Measurements from ENCODE around the gene JUND. TPM values are rescaled to one million over a fixed set of nuclear protein-coding genes. Genes with fewer than 3 reads are reported as not detected.

JUND gene
- polyA plus RNA-seq, 1 of the 3 experiments (the other 2 are of a cell fraction) = 115 TPM

- ChIA-PET POLR2A (no interaction called here), CTCF (interaction anchor here (1.5 to 4.6 kb wide), 7 partner anchors 10 to 45 kb away, joined by 5 to 82 read pairs (median 46); partner anchors contain the start of gene RAB3A)
Observed at GRCh38 chr19:18234194-18234593, 47.2 kb downstream of the JUND start.

GRCh38 chr19:18233224-18233825 lies 48.1 kb downstream of the JUND start:
- POLR2A ChIA-PET = interaction anchor here (0.9 to 1.8 kb wide), 4 partner anchors 9 to 183 kb away, joined by 3 to 7 read pairs (median 4); no protein-coding TSS in a partner anchor
- H3K4me2 ChIP-seq = no peak overlapping the region; the same call in 1 of the 2 replicates
- no peak for TF ChIP-seq RFX5 (IDR thresholded peaks at IDR 0.05; ENCODE audit: low read length)
- no peak for TF ChIP-seq POLR2AphosphoS5 (IDR thresholded peaks at IDR 0.05; ENCODE audit: low read depth, low read length)
- TF ChIP-seq USF1 (IDR thresholded peaks at IDR 0.05; ENCODE audit: borderline replicate concordance, low read depth) = no peak
- no peak for TF ChIP-seq FOSL2 (IDR thresholded peaks at IDR 0.05; ENCODE audit: borderline replicate concordance, low read depth)
- TF ChIP-seq EZH2phosphoT487 (IDR thresholded peaks at IDR 0.05; ENCODE audit: borderline replicate concordance, low read depth) = no peak
- no peak for TF ChIP-seq ZBTB33 (IDR thresholded peaks at IDR 0.05; ENCODE audit: borderline replicate concordance, low read depth)
- TF ChIP-seq TCF12 (IDR thresholded peaks at IDR 0.05) = no peak
- no peak for TF ChIP-seq YY1 (IDR thresholded peaks at IDR 0.05; ENCODE audit: low read depth)
- no peak for TF ChIP-seq GABPA (IDR thresholded peaks at IDR 0.05; ENCODE audit: low read depth)
- TF ChIP-seq FOXM1 (IDR thresholded peaks at IDR 0.05; ENCODE audit: low read depth) = no peak
- TF ChIP-seq REST (IDR thresholded peaks at IDR 0.05; ENCODE audit: low read depth, low read length) = peak; percentile 98

More at GRCh38 chr19:18234194-18234593, 47.2 kb downstream of the JUND start:
- DNase-seq = no peak
- H3F3A ChIP-seq (replicated peaks; ENCODE audit: insufficient read depth) = no peaks in the 10 kb centered on the region
- no peaks in the 10 kb centered on the region for H3K9me2 ChIP-seq
- no peak overlapping the region for H3K4me3 ChIP-seq (ENCODE audit: low read depth in 2 of 2, low read length in 1 of 2)
- no peak for TF ChIP-seq FOSL2 (IDR thresholded peaks at IDR 0.05; ENCODE audit: borderline replicate concordance, low read depth)
- no peak for TF ChIP-seq RAD21 (IDR thresholded peaks at IDR 0.05; ENCODE audit: low read length)
- TF ChIP-seq SIN3A (IDR thresholded peaks at IDR 0.05; ENCODE audit: borderline replicate concordance, low read depth, low read length) = no peak
- TF ChIP-seq SMC3 (IDR thresholded peaks at IDR 0.05; ENCODE audit: low read depth, low read length) = no peak
- TF ChIP-seq MEF2A (IDR thresholded peaks at IDR 0.05; ENCODE audit: borderline replicate concordance, low read depth) = no peak
- no peak for TF ChIP-seq NFIC (IDR thresholded peaks at IDR 0.05; ENCODE audit: borderline replicate concordance)
- TF ChIP-seq CHD2 (IDR thresholded peaks at IDR 0.05; ENCODE audit: low read length, partially characterized antibody) = no peak
- TF ChIP-seq POLR2AphosphoS5 (IDR thresholded peaks at IDR 0.05; ENCODE audit: low read depth, low read length) = no peak
- no peak for TF ChIP-seq RFX5 (IDR thresholded peaks at IDR 0.05; ENCODE audit: low read length)
- TF ChIP-seq TAF1 (IDR thresholded peaks at IDR 0.05; ENCODE audit: borderline replicate concordance, low read depth, low read length) = no peak
- no peak for TF ChIP-seq TEAD4 (IDR thresholded peaks at IDR 0.05; ENCODE audit: borderline replicate concordance, insufficient read depth)
- TF ChIP-seq EZH2phosphoT487 (IDR thresholded peaks at IDR 0.05; ENCODE audit: borderline replicate concordance, low read depth) = no peak
- TF ChIP-seq JUND (IDR thresholded peaks at IDR 0.05) = no peak
- no peak for TF ChIP-seq RXRA (IDR thresholded peaks at IDR 0.05; ENCODE audit: borderline replicate concordance, low read depth)
- TF ChIP-seq TCF12 (IDR thresholded peaks at IDR 0.05) = no peak
- TF ChIP-seq MXI1 (IDR thresholded peaks at IDR 0.05; ENCODE audit: low read depth, low read length) = no peak
- no peak for TF ChIP-seq USF2 (IDR thresholded peaks at IDR 0.05; ENCODE audit: borderline replicate concordance, low read depth, low read length)
- H3K36me3 ChIP-seq (replicated peaks in 1 of 2; ENCODE audit: control insufficient read depth in 1 of 2, insufficient read depth in 2 of 2, low read length in 1 of 2) = no peaks in the 10 kb centered on the region
- H3K9ac ChIP-seq = no peak overlapping the region
- no peaks in the 10 kb centered on the region for H4K20me1 ChIP-seq (ENCODE audit: insufficient read depth)
- H3K4me2 ChIP-seq = no peak overlapping the region
- H3K4me1 ChIP-seq (ENCODE audit: control insufficient read depth in 1 of 2, insufficient read depth in 2 of 2, low read depth in 1 of 2, low read length in 1 of 2) = peaks cover 0 to 11% of the 10 kb centered on the region in 2 experiments; a peak in 1 of 4 replicates
- H2AFZ ChIP-seq (ENCODE audit: low read depth) = no peak overlapping the region
- H3K79me2 ChIP-seq (ENCODE audit: insufficient read depth) = no peaks in the 10 kb centered on the region
- H3K27ac ChIP-seq (ENCODE audit: low read depth in 2 of 2, low read length in 1 of 2) = no peak overlapping the region
- no peaks in the 10 kb centered on the region for H3K9me3 ChIP-seq
- no peaks in the 10 kb centered on the region for H3K27me3 ChIP-seq (ENCODE audit: insufficient read depth)
- 28% methylated on average over 4 of the region's 6 CpGs for WGBS (ENCODE audit: low lambda C conversion rate)

More at GRCh38 chr19:18233224-18233825, 48.1 kb downstream of the JUND start:
- CTCF ChIA-PET = interaction anchor here (0.7 to 4.6 kb wide), 17 partner anchors 11 to 941 kb away, joined by 3 to 82 read pairs (median 8); partner anchors contain the start of genes LSM4, MPV17L2, RAB3A and SSBP4
- no peaks in the 10 kb centered on the region for H3F3A ChIP-seq (replicated peaks; ENCODE audit: insufficient read depth)
- peak overlapping the region; percentile 35 to 42; a peak in 3 of 4 replicates for H3K4me3 ChIP-seq (ENCODE audit: low read depth in 2 of 2, low read length in 1 of 2)
- H3K36me3 ChIP-seq (replicated peaks in 1 of 2; ENCODE audit: control insufficient read depth in 1 of 2, insufficient read depth in 2 of 2, low read length in 1 of 2) = no peaks in the 10 kb centered on the region
- H3K4me1 ChIP-seq (ENCODE audit: control insufficient read depth in 1 of 2, insufficient read depth in 2 of 2, low read depth in 1 of 2, low read length in 1 of 2) = peaks cover 0 to 11% of the 10 kb centered on the region in 2 experiments; a peak in 1 of 4 replicates
- DNase-seq = peak; percentile 83
- no peaks in the 10 kb centered on the region for H3K79me2 ChIP-seq (ENCODE audit: insufficient read depth)
- H3K9me2 ChIP-seq = no peaks in the 10 kb centered on the region
- H3K9me3 ChIP-seq = no peaks in the 10 kb centered on the region
- WGBS (ENCODE audit: low lambda C conversion rate) = 29% methylated on average over 33 of the region's 37 CpGs
- no peak overlapping the region; a peak in 1 of 4 replicates for H3K27ac ChIP-seq (ENCODE audit: low read depth in 2 of 2, low read length in 1 of 2)
- H2AFZ ChIP-seq (ENCODE audit: low read depth) = no peak overlapping the region
- no peaks in the 10 kb centered on the region for H4K20me1 ChIP-seq (ENCODE audit: insufficient read depth)
- H3K9ac ChIP-seq = no peak overlapping the region
- H3K27me3 ChIP-seq (ENCODE audit: insufficient read depth) = no peaks in the 10 kb centered on the region
